Suppressor macrophage treated with lipopolysaccharide for 1 hour (primary cell): ENCODE results near the gene VPS39.
"Not testable (repeated sequence)": the region's sequence is repeated elsewhere in the genome, so short reads cannot be mapped to it uniquely, and the experiment has no call there.

Experiments used
- DNase-seq, 3 donors: peaks; one replicate each; pipeline ENCODE4 v3.0.0-alpha.2; 2020 to 2022

Gene VPS39

GRCh38 chr15:42207674-42208579 is at the start of gene VPS39:
Gene VPS39, minus strand, starts transcription at chr15:42208304. Its CDS starts 151 bp downstream, at chr15:42208153.
- DNase-seq, result peak; percentile 88 to 92 (median 89)

- DNase-seq, result no peak
Observed at GRCh38 chr15:42253300-42253699, 45.2 kb upstream of the VPS39 start.

- no peak for DNase-seq
Observed at GRCh38 chr15:42240823-42241222, 32.7 kb upstream of the VPS39 start.

GRCh38 chr15:42239528-42240182 is 31.6 kb upstream of the VPS39 start:
- no peak for DNase-seq

GRCh38 chr15:42233107-42233506 is 25.0 kb upstream of the VPS39 start:
- DNase-seq, result peak in 1 of 3 donors; percentile 14

- DNase-seq, result no peak
Observed at GRCh38 chr15:42232606-42233005, 24.5 kb upstream of the VPS39 start.

GRCh38 chr15:42231088-42231487 is 23.0 kb upstream of the VPS39 start:
- no peak for DNase-seq

GRCh38 chr15:42228981-42229380 is 20.9 kb upstream of the VPS39 start:
- DNase-seq, result not testable (repeated sequence)

- no peak for DNase-seq
Observed at GRCh38 chr15:42228036-42228435, 19.9 kb upstream of the VPS39 start.

- no peak for DNase-seq
Observed at GRCh38 chr15:42226648-42227047, 18.5 kb upstream of the VPS39 start.

GRCh38 chr15:42220216-42220615 is 12.1 kb upstream of the VPS39 start:
- DNase-seq, result peak in 1 of 3 donors; percentile 20

- DNase-seq, result no peak
Observed at GRCh38 chr15:42218953-42219592, 11.0 kb upstream of the VPS39 start.

- no peak for DNase-seq
Observed at GRCh38 chr15:42217568-42217967, 9.5 kb upstream of the VPS39 start.

GRCh38 chr15:42215913-42216829 is 8.1 kb upstream of the VPS39 start:
- no peak for DNase-seq

GRCh38 chr15:42214600-42214999 is 6.5 kb upstream of the VPS39 start:
- no peak for DNase-seq

- DNase-seq, result no peak
Observed at GRCh38 chr15:42213511-42213910, 5.4 kb upstream of the VPS39 start.

GRCh38 chr15:42210696-42211095 is 2.6 kb upstream of the VPS39 start:
- no peak for DNase-seq

- no peak for DNase-seq
Observed at GRCh38 chr15:42206406-42206805, 1.7 kb downstream of the VPS39 start.

GRCh38 chr15:42203891-42204290 is 4.2 kb downstream of the VPS39 start:
- no peak for DNase-seq

- no peak for DNase-seq
Observed at GRCh38 chr15:42202653-42203052, 5.5 kb downstream of the VPS39 start.

GRCh38 chr15:42201801-42202200 is 6.3 kb downstream of the VPS39 start:
- DNase-seq, result no peak

GRCh38 chr15:42199126-42199525 is 9.0 kb downstream of the VPS39 start:
- DNase-seq, result no peak

GRCh38 chr15:42198516-42198915 is 9.6 kb downstream of the VPS39 start:
- no peak for DNase-seq
